OCI-LY7 (cell line): Measurements from ENCODE around the gene FOXD2.

Source experiments
- CTCF ChIP-seq: fragments of 200-600 bp; sonication (generic); conservative IDR thresholded peaks from 2 replicates; pipeline ENCODE4 v1.5.1; 2014; ENCODE audit warnings: mild to moderate bottlenecking, antibody characterized with exemption, low read length, moderate library complexity, mixed read lengths
- EZH2phosphoT487 ChIP-seq: fragments of 200-600 bp; sonication (generic); IDR thresholded peaks from 2 replicates; pipeline ENCODE4 v1.6.1; 2018; ENCODE audit warnings: low read depth, borderline replicate concordance, mild to moderate bottlenecking, mixed run types, antibody characterized with exemption, low read length, moderate library complexity, mixed read lengths

- TF ChIP-seq CTCF: no peak
- no peak for TF ChIP-seq EZH2phosphoT487
These were observed 21.5 kb downstream of the FOXD2 start for GRCh38 chr1:47459253-47459788.
